PC-3 (cell line): ENCODE data around the gene OCA2. TPM values are rescaled to one million over a fixed set of nuclear protein-coding genes. Genes with fewer than 3 reads are reported as not detected.
A peak's percentile ranks its signal among the peaks of the same experiment; 100 is the strongest.

Experiments used
- ATAC-seq: fragments of 200-7000 bp; cut with Tn5 transposase; 2 replicates; pipeline ENCODE4 v1.9.1; 2020; ENCODE audit warnings: mild to moderate bottlenecking, moderate library complexity
- BruUV-seq: library from RNA; stranded (reverse); fragments of 400-500 nt; replicated peaks from 2 replicates; lab custom pipeline; 2021; lab: Mats Ljungman, UMichigan
- CTCF ChIA-PET: fragments of 300-600 bp; sonication (Branson Sonifier 250); formaldehyde crosslinking; loops from one replicate; lab custom pipeline; 2022; ENCODE audit warnings: antibody characterized with exemption; lab: Charles Lee
- POLR2A ChIA-PET: fragments of 300-600 bp; sonication (Branson Sonifier 250); formaldehyde crosslinking; loops from one replicate; lab custom pipeline; 2022; ENCODE audit warnings: antibody characterized with exemption; ENCODE audit not compliant: unreplicated experiment; lab: Charles Lee
- DNase-seq: peaks from one replicate; pipeline ENCODE4 v3.0.0-alpha.2; 2015
- H2AFZ ChIP-seq: fragments of 300-600 bp; sonication (generic); 2 replicates; pipeline ENCODE4 v1.6.0; 2016; ENCODE audit warnings: antibody characterized with exemption, low read length
- H3F3A ChIP-seq: fragments of 300-600 bp; sonication (generic); one replicate; pipeline ENCODE4 v1.6.0; 2017; ENCODE audit warnings: antibody characterized with exemption, low read length, control low read depth, mild to moderate bottlenecking; ENCODE audit not compliant: unreplicated experiment
- H3K27ac ChIP-seq: fragments of 300-600 bp; sonication (generic); 2 replicates; pipeline ENCODE4 v1.5.1; 2016; ENCODE audit warnings: mild to moderate bottlenecking, low read length
- H3K27me3 ChIP-seq: fragments of 300-600 bp; sonication (generic); 2 replicates; pipeline ENCODE4 v1.6.1; 2016; ENCODE audit warnings: low read length, mixed read lengths
- H3K36me3 ChIP-seq: fragments of 300-600 bp; sonication (generic); 2 replicates; pipeline ENCODE4 v1.6.1; 2016; ENCODE audit warnings: low read depth, mixed run types, low read length, mixed read lengths
- H3K4me1 ChIP-seq: fragments of 300-600 bp; sonication (generic); 2 replicates; pipeline ENCODE4 v1.5.1; 2016; ENCODE audit warnings: low read length; ENCODE audit not compliant: insufficient read depth
- H3K4me2 ChIP-seq: fragments of 300-600 bp; sonication (generic); 2 replicates; pipeline ENCODE4 v1.6.0; 2016; ENCODE audit warnings: low read length
- H3K4me3 ChIP-seq: fragments of 300-600 bp; sonication (generic); 2 replicates; pipeline ENCODE4 v1.5.1; 2016; ENCODE audit warnings: mild to moderate bottlenecking, low read length, mixed read lengths
- H3K79me2 ChIP-seq: fragments of 300-600 bp; sonication (generic); 2 replicates; pipeline ENCODE4 v1.6.1; 2017; ENCODE audit warnings: low read length, mixed read lengths
- H3K9ac ChIP-seq: fragments of 300-600 bp; sonication (generic); 2 replicates; pipeline ENCODE4 v1.6.0; 2016; ENCODE audit warnings: mild to moderate bottlenecking, low read length
- H3K9me2 ChIP-seq: fragments of 300-600 bp; sonication (generic); replicated peaks from 2 replicates; pipeline ENCODE4 v1.6.1; 2016; ENCODE audit warnings: mixed run types, low read length, mixed read lengths
- H3K9me3 ChIP-seq: fragments of 300-600 bp; sonication (generic); 2 replicates; pipeline ENCODE4 v1.6.1; 2016; ENCODE audit warnings: low read length, mixed read lengths
- H4K20me1 ChIP-seq: fragments of 300-600 bp; sonication (generic); 2 replicates; pipeline ENCODE4 v1.6.1; 2016; ENCODE audit warnings: low read length, mixed read lengths
- EZH2 ChIP-seq: fragments of 300-600 bp; sonication (generic); IDR thresholded peaks from one replicate; pipeline ENCODE4 v1.6.1; 2017; ENCODE audit warnings: antibody characterized with exemption, mild to moderate bottlenecking, low read length; ENCODE audit not compliant: unreplicated experiment
- EZH2phosphoT487 ChIP-seq: fragments of 300-600 bp; sonication (generic); IDR thresholded peaks from 2 replicates; pipeline ENCODE4 v1.6.1; 2018; ENCODE audit warnings: mild to moderate bottlenecking, antibody characterized with exemption, low read length, borderline replicate concordance
- intact Hi-C: fragments of 100-400 bp; cut with micrococcal nuclease; formaldehyde crosslinking; loops from 2 replicates; pipeline ENCODE4 v1.9.0; 2023
- total RNA-seq: library from RNA; depleted of rRNA; stranded (reverse); fragments of >200 nt; gene quantifications from 2 replicates; pipeline ENCODE4 v1.2.3, GENCODE V29; 2014
- TF ChIP-seq, protein P1 (sequence below): fragments of 300-600 bp; sonication (generic); conservative IDR thresholded peaks from 2 replicates; pipeline ENCODE4 v1.5.1; 2017; ENCODE audit warnings: antibody characterized with exemption, low read depth, mild to moderate bottlenecking, low read length

The OCA2 gene
- total RNA-seq, 1 experiment from 2014 or later: not detected

- CTCF ChIA-PET: no interaction called here
These were observed 13.8 kb upstream of the OCA2 start for GRCh38 chr15:28112962-28113361.

GRCh38 chr15:28112101-28112760, 13.1 kb upstream of the OCA2 start:
- CTCF ChIA-PET: no interaction called here
- no peaks in the 10 kb centered on the region for H4K20me1 ChIP-seq
- H3K79me2 ChIP-seq: no peaks in the 10 kb centered on the region
- H3K9me2 ChIP-seq: no peaks in the 10 kb centered on the region
- H3K27me3 ChIP-seq: peaks cover 4% of the 10 kb centered on the region; the same call in 1 of the 2 replicates
- peaks cover 14% of the 10 kb centered on the region; the same call in 1 of the 2 replicates for H3K36me3 ChIP-seq
- TF ChIP-seq EZH2 (no peak), EZH2phosphoT487 (no peak)
- intact Hi-C loops: no loop called here
- BruUV-seq: no TSS peak
- DNase-seq (no peak), ATAC-seq (no peak)
- no peaks in the 10 kb centered on the region for H3F3A ChIP-seq
- no peak overlapping the region for H3K9ac ChIP-seq
- no peaks in the 10 kb centered on the region for H3K4me1 ChIP-seq
- no peak overlapping the region for H3K27ac ChIP-seq
- no peak overlapping the region for H3K4me2 ChIP-seq
- H3K4me3 ChIP-seq: no peak overlapping the region
- H3K9me3 ChIP-seq: no peaks in the 10 kb centered on the region
- POLR2A ChIA-PET: no interaction called here
- no peak overlapping the region for H2AFZ ChIP-seq

More at GRCh38 chr15:28112962-28113361, 13.8 kb upstream of the OCA2 start:
- Histone ChIP-seq H3K79me2 (no peaks in the 10 kb centered on the region), H3K4me1 (no peaks in the 10 kb centered on the region), H3K4me2 (no peak overlapping the region), H3K4me3 (no peak overlapping the region), H4K20me1 (no peaks in the 10 kb centered on the region), H3K9me2 (no peaks in the 10 kb centered on the region), H3K9ac (no peak overlapping the region), H3K9me3 (no peaks in the 10 kb centered on the region), H3F3A (no peaks in the 10 kb centered on the region), H3K36me3 (peaks cover 14% of the 10 kb centered on the region; the same call in 1 of the 2 replicates), H3K27me3 (no peaks in the 10 kb centered on the region), H3K27ac (no peak overlapping the region), H2AFZ (no peak overlapping the region)
- intact Hi-C loops: no loop called here
- DNase-seq (no peak), ATAC-seq (no peak)
- no TSS peak for BruUV-seq
- POLR2A ChIA-PET: no interaction called here
- no peak for TF ChIP-seq EZH2phosphoT487
- TF ChIP-seq, protein P1, sequence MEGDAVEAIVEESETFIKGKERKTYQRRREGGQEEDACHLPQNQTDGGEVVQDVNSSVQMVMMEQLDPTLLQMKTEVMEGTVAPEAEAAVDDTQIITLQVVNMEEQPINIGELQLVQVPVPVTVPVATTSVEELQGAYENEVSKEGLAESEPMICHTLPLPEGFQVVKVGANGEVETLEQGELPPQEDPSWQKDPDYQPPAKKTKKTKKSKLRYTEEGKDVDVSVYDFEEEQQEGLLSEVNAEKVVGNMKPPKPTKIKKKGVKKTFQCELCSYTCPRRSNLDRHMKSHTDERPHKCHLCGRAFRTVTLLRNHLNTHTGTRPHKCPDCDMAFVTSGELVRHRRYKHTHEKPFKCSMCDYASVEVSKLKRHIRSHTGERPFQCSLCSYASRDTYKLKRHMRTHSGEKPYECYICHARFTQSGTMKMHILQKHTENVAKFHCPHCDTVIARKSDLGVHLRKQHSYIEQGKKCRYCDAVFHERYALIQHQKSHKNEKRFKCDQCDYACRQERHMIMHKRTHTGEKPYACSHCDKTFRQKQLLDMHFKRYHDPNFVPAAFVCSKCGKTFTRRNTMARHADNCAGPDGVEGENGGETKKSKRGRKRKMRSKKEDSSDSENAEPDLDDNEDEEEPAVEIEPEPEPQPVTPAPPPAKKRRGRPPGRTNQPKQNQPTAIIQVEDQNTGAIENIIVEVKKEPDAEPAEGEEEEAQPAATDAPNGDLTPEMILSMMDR: no peak
- no peak for TF ChIP-seq EZH2

GRCh38 chr15:28111543-28111942, 12.4 kb upstream of the OCA2 start:
- DNase-seq (no peak), ATAC-seq (no peak)
- H3K36me3 ChIP-seq: peaks cover 14% of the 10 kb centered on the region; the same call in 1 of the 2 replicates
- peaks cover 11% of the 10 kb centered on the region for H3K27me3 ChIP-seq
- intact Hi-C loops: no loop called here
- no peaks in the 10 kb centered on the region for H4K20me1 ChIP-seq
- no peak overlapping the region for H2AFZ ChIP-seq
- H3F3A ChIP-seq: no peaks in the 10 kb centered on the region
- CTCF ChIA-PET: no interaction called here
- no peak overlapping the region for H3K9ac ChIP-seq
- no peak overlapping the region for H3K4me3 ChIP-seq
- no peak overlapping the region for H3K4me2 ChIP-seq
- no peak overlapping the region for H3K27ac ChIP-seq
- no peaks in the 10 kb centered on the region for H3K9me3 ChIP-seq
- TF ChIP-seq EZH2phosphoT487 (no peak), EZH2 (no peak)
- TF ChIP-seq, protein P1: no peak
- POLR2A ChIA-PET: no interaction called here
- H3K79me2 ChIP-seq: no peaks in the 10 kb centered on the region
- BruUV-seq: TSS peak; percentile 26
- no peaks in the 10 kb centered on the region for H3K9me2 ChIP-seq
- no peaks in the 10 kb centered on the region for H3K4me1 ChIP-seq
